HEK293 (cell line): ENCODE measurements around the gene SAXO1.

Source experiments
- WT1 ChIP-seq: fragments of 450-650 bp; formaldehyde crosslinking; IDR thresholded peaks from 2 replicates; pipeline ENCODE4 v1.5.1; 2016; ENCODE audit warnings: missing biosample characterization, missing genetic modification characterization
- ZNF214 ChIP-seq: fragments of 450-650 bp; formaldehyde crosslinking; IDR thresholded peaks from 2 replicates; pipeline ENCODE4 v1.5.1; 2017; ENCODE audit warnings: missing biosample characterization, mild to moderate bottlenecking, missing genetic modification characterization, borderline replicate concordance
- ZNF514 ChIP-seq: fragments of 450-650 bp; formaldehyde crosslinking; IDR thresholded peaks from 2 replicates; pipeline ENCODE4 v1.5.1; 2016; ENCODE audit warnings: missing biosample characterization, missing genetic modification characterization
- ZNF670 ChIP-seq: fragments of 450-650 bp; formaldehyde crosslinking; IDR thresholded peaks from 2 replicates; pipeline ENCODE4 v1.5.1; 2016; ENCODE audit warnings: missing biosample characterization, missing genetic modification characterization, low read depth
- ZNF837 ChIP-seq: fragments of 450-650 bp; formaldehyde crosslinking; IDR thresholded peaks from 2 replicates; pipeline ENCODE4 v1.5.1; 2016; ENCODE audit warnings: missing biosample characterization, missing genetic modification characterization
- TF ChIP-seq, protein P1 (sequence below): fragments of 450-650 bp; formaldehyde crosslinking; IDR thresholded peaks from 2 replicates; pipeline ENCODE4 v1.5.1; 2016; ENCODE audit warnings: missing biosample characterization, missing genetic modification characterization
- TF ChIP-seq, protein P2 (sequence below): fragments of 450-650 bp; formaldehyde crosslinking; IDR thresholded peaks from 2 replicates; pipeline ENCODE4 v1.5.1; 2016; ENCODE audit warnings: missing biosample characterization, missing genetic modification characterization, low read depth
- TF ChIP-seq, protein P3 (sequence below): fragments of 450-650 bp; IDR thresholded peaks from 2 replicates; pipeline ENCODE4 v1.5.1; 2018; ENCODE audit warnings: missing biosample characterization, mild to moderate bottlenecking, missing genetic modification characterization

DNA sequence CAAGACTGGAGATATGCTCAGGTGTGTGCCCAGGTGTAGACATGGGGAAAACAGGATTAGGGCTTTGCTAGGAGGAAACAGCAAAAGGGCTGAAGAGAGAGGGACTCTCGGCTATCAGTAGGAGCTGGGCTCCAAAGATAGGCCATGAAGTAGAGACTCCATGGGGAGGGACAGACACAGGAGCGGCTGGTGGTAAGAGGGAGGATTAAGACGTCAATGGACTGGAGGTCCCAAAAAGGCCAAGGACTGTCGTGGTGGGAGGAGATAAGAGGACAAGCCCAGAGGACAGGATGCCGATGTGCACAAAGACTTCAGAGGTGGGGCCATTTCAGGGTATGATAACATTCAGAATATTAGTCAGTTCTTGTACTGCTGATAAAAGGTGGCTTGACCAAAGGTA is 93.1 kb downstream of the SAXO1 start:
- TF ChIP-seq, protein P1, sequence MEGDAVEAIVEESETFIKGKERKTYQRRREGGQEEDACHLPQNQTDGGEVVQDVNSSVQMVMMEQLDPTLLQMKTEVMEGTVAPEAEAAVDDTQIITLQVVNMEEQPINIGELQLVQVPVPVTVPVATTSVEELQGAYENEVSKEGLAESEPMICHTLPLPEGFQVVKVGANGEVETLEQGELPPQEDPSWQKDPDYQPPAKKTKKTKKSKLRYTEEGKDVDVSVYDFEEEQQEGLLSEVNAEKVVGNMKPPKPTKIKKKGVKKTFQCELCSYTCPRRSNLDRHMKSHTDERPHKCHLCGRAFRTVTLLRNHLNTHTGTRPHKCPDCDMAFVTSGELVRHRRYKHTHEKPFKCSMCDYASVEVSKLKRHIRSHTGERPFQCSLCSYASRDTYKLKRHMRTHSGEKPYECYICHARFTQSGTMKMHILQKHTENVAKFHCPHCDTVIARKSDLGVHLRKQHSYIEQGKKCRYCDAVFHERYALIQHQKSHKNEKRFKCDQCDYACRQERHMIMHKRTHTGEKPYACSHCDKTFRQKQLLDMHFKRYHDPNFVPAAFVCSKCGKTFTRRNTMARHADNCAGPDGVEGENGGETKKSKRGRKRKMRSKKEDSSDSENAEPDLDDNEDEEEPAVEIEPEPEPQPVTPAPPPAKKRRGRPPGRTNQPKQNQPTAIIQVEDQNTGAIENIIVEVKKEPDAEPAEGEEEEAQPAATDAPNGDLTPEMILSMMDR (tag by site-specific recombination) = no peak
- TF ChIP-seq ZNF514 (tag by site-specific recombination) = no peak
- no peak for TF ChIP-seq ZNF837 (tag by site-specific recombination)
- TF ChIP-seq, protein P2, sequence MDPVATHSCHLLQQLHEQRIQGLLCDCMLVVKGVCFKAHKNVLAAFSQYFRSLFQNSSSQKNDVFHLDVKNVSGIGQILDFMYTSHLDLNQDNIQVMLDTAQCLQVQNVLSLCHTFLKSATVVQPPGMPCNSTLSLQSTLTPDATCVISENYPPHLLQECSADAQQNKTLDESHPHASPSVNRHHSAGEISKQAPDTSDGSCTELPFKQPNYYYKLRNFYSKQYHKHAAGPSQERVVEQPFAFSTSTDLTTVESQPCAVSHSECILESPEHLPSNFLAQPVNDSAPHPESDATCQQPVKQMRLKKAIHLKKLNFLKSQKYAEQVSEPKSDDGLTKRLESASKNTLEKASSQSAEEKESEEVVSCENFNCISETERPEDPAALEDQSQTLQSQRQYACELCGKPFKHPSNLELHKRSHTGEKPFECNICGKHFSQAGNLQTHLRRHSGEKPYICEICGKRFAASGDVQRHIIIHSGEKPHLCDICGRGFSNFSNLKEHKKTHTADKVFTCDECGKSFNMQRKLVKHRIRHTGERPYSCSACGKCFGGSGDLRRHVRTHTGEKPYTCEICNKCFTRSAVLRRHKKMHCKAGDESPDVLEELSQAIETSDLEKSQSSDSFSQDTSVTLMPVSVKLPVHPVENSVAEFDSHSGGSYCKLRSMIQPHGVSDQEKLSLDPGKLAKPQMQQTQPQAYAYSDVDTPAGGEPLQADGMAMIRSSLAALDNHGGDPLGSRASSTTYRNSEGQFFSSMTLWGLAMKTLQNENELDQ (tag by site-specific recombination) = no peak
- TF ChIP-seq WT1 = no peak
- TF ChIP-seq ZNF214 (tag by site-specific recombination) = no peak
- TF ChIP-seq, protein P3, sequence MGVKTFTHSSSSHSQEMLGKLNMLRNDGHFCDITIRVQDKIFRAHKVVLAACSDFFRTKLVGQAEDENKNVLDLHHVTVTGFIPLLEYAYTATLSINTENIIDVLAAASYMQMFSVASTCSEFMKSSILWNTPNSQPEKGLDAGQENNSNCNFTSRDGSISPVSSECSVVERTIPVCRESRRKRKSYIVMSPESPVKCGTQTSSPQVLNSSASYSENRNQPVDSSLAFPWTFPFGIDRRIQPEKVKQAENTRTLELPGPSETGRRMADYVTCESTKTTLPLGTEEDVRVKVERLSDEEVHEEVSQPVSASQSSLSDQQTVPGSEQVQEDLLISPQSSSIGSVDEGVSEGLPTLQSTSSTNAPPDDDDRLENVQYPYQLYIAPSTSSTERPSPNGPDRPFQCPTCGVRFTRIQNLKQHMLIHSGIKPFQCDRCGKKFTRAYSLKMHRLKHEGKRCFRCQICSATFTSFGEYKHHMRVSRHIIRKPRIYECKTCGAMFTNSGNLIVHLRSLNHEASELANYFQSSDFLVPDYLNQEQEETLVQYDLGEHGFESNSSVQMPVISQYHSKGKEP (tag by site-specific recombination) = no peak
- TF ChIP-seq ZNF670 (tag by site-specific recombination) = no peak
